ENCODE measurements around the gene ANTKMT.
"Not testable (repeated sequence)": the region's sequence is repeated elsewhere in the genome, so short reads cannot be mapped to it uniquely, and the experiment has no call there.

ANTKMT gene

DNA sequence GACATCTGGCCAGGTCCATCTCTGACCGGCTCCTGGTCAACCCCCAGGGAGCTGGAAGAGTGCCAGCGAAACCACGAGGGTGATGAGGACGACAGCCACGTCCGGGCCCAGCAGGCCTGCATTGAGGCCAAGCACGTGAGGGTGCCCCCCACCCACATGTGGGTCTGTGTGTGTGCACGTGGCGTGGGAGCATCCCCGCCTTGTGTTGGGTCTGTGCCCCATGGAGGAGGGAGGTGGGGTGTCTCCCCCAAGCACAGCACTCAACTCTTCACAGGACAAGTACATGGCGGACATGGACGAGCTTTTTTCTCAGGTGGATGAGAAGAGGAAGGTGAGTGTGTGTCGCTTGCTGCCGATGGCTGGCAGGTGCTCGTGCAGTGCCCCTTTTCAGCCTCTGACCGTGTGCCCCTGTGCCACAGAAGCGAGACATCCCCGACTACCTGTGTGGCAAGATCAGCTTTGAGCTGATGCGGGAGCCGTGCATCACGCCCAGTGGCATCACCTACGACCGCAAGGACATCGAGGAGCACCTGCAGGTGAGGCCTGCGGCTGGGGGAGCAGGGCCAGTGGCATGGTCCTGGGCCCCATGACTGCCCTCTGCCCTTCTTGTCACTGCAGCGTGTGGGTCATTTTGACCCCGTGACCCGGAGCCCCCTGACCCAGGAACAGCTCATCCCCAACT lies 39.1 kb upstream of the ANTKMT start:
- peak; percentile 9 for FAIRE-seq
- DNase-seq (ENCODE audit: low spot score): no peak

DNA sequence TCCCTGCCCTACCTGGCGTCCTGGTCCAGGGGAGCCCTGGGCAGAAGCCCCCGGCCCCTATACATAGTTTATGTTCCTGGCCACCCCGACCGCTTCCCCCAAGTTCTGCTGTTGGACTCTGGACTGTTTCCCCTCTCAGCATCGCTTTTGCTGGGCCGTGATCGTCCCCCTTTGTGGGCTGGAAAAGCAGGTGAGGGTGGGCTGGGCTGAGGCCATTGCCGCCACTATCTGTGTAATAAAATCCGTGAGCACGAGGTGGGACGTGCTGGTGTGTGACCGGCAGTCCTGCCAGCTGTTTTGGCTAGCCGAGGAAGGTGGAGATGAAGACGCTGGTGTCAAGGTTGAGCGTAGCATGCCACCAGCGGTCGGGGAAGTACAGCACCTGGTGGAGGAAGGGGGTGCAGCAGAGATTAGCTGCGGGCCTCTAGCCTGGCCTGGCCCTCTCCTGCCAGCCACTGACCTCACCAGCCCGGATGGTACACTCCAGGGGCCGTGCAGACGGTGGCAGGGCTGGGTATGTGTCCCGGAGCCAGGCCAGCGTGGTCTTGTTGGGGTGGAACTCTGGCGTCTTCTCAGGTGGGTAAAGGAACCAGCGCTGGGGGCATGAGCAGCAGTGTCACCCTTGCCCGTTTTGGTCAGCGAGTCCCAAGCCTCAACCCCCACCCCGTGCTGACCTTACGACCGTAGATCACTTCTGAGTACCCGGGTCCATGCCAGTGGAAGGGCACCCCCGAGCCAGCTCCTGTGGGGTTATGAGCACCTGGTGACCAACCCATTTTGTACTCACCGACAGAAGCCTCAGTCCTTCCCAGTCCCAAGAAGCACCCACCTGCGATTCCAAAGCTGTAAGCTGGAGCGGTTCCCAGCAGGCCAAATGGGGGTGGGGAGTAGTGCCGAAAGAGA lies 38.2 kb upstream of the ANTKMT start:
- FAIRE-seq (no peak), DNase-seq (ENCODE audit: low spot score) (no peak)

DNA sequence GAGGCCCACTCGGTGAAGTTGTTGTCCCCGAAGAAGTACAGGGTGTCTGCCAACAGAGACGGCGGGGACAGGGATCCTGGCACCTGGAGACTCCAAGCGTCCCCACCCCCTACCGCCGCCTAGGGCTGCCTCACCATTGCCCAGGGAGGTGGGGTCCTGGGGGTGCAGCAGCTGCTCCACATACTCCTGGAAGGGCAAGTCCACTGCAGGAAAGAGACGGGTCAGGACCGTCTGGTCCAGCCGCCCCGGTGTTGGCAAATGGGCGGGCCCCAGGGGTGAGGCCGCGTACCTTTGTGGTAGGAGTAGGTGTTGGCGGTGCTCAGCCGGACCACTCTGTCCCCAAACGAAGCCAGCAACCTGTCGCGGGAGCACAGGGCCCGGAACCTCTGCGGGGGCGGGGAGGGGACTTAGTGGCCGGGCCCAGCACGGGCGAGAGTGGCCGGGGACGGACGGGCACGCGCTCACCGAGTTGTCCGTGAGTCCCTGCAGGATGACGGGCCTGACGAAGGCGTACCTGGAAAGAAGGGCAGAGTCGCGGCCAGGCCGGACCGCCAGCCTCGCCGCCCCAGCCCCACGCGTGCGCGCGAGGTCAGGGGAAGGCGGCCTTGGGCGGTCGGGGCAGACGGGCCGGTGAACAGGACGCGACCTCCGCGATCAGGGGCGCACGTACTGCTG lies 37.4 kb upstream of the ANTKMT start:
- FAIRE-seq (peak; percentile 81), DNase-seq (ENCODE audit: low spot score) (no peak)

DNA sequence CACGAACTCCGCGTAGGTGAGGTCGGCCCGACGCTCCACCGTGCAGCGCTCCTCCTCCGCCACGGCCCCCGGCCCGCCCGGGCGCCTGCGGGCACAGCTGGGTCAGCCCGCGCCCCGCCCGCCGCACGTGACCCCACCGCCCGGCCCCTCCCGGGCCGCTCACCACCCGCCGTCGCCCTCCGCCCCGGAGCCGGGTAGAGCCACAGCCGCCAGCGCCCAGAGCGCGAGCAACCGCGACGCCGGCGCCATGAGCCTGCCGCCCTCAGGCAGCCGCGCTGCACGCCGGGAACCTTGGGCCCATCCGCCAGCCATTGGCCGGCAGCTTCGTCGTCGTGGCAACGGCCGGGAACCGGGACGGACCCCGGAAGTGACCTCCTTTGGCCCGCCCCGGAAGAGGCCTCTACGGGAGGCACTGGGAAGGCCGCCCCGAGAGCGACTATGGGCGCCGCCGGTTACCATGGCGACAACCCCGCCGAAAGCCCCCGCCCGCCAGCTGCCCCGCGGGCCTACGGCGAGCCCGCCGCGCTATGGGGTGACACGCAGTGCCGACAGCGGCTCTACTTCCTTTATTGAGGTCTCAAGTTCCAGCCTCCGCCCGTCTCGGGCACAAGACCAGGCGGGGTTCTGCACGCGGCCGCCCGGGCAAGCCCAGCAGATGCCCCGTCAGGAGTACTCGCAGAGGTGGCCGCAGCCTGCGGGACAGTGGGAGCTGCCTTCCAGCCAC lies 36.7 kb upstream of the ANTKMT start, which contains the start of gene JMJD8:
Gene JMJD8 (minus strand): TSS at position 264 of the 724 bp plus-strand sequence. CDS start 15 bp downstream, at position 249.
- DNase-seq (ENCODE audit: low spot score): peak; percentile 94
- FAIRE-seq: peak; percentile 35

DNA sequence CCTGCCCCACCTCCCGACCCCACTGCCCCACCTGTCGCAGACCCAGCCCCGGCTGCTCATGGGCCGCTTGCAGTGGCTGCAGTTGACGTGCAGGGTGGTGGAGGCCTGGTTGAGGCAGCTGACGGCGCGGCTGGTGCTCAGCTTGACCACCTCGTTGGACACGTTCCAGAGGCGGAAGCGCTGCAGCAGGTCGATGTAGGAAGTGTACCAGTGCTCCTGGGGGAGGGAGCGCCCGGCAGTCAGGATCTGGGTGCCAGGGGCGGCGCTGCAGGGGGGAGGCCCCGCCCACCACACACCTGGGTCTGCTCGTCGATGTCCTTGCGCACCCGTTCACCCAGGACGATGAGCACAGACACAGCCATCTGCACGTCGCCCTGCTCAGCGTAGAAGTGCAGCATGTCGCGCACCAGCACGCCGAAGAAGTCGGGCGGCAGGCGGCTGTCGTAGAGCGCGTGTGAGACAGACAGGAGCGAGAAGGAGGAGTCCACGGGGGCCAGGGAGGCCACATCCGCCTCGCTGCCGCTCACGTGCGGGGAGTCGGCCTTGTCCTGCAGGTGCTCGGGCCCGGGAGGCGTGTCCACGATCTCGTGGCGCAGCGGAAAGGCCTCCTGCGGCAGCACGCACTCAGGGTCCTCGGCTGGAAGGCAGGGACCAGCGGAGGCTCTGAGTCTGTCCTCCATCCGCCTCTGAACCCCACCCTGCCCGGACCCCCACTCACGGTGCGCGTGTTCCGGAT lies 35.8 kb upstream of the ANTKMT start:
- FAIRE-seq (no peak), DNase-seq (ENCODE audit: low spot score) (no peak)

DNA sequence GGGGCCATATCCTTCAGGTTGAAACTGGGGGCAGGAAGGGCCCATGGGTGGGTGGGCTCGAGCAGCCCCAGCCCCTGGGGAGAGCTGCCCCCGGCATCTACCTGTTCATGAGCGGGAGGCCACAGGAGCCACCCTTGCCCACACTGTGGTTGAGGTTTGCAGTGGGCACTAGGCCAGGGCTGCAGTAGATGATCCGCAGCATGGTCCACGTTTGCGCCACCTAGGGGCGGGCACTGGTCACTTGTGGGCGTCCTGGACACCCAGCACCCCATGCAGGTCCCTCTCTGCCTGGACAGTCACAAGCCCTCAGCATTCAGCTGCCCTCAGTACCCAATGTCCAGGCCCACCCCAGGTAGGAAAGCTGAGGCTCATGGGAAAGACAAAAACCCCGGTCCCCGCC lies 35.0 kb upstream of the ANTKMT start:
- FAIRE-seq (peak; percentile 27), DNase-seq (ENCODE audit: low spot score) (no peak)

DNA sequence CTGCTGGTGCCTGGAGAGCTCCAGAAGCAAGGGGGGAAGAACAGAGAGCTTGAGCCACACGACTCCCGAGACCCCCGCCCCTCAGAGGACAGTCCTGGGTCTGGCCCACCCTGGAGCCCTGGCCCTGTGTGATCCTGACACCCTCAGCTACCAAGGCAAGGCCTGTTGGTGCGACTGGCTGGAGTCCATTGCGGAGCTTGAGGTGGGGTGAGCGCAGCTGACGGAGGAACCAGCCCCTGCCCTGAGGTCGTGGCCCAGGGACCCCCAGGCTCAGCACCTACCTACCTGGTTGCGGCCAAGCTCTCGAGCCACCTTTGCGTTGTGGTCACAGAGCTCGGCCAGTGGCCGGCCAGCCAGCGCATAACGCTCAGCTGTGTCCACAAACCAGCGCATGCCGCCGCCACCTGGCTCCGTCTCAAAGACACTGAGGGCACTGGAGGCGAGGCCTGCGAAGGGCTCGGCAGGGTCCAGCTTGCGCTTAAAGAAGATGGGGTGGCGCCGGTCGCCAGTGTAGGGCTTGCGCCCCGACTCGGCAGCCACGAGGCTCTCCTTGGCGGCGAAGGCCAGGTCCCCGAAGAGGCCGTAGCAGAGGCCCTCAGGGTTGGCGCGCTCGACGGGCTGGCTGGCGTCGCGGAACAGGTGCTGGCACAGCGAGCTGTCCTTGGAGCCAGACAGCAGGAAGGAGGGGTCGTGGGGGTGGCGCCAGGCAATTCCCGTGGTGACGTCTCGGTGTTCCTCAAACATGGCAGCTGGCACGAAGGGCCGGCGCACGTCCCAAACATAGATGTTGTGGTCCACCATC lies 34.3 kb upstream of the ANTKMT start:
- FAIRE-seq (no peak), DNase-seq (ENCODE audit: low spot score) (no peak)

DNA sequence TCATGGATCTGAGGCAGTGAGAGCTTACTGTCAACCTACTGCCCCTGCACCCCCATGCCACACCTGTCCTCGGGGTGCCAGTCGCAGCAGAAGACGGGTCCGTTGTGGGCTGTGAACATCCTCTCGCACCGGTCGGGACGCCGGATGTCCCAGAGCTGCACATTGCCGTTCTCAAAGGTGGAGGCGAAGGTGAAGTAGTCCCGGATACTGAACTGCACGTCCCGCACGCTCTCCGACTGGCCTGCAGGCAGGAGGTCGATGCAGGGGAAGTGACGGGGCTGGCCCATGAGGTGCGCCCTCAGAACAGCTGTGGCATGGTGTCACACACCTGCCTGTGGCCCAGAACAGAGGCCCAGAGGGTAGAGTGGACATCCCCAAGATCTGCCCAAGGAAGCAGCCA lies 33.4 kb upstream of the ANTKMT start:
- FAIRE-seq (no peak), DNase-seq (ENCODE audit: low spot score) (no peak)

DNA sequence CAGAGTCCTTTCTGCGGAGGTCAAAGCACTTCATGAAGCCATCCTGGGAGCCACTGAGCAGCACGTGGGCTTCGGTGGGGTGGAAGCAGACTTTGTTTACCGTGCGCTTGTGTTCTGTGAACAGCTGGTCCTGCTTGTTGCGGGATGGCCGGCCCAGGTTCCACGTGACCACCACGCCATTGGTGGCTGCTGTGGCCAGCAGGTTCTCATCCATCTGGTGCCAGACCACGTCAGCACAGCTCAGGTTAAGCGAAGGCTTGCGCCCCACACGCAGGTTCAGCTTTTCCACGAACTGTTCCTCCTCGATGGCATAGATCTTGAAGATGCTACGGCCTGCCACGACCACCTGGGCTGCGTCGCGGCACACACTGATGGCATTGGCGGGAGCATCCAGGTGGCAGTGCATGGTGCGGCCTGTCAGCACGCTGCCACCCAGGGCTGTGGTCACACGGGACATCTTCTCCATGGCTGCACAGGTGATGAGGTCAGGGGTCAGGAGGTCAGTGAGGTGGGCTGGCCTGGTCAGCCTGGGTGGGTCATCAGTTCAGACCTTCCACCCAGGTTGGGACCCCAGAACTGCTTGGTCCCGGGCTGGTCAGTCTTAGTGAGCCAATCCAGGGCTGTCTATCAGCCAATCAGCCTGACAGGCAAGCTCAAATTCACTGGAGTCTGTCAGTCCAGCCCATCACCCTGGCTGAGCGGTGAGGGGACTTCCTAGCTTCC lies 31.6 kb upstream of the ANTKMT start:
- FAIRE-seq (peak; percentile 68), DNase-seq (ENCODE audit: low spot score) (no peak)

DNA sequence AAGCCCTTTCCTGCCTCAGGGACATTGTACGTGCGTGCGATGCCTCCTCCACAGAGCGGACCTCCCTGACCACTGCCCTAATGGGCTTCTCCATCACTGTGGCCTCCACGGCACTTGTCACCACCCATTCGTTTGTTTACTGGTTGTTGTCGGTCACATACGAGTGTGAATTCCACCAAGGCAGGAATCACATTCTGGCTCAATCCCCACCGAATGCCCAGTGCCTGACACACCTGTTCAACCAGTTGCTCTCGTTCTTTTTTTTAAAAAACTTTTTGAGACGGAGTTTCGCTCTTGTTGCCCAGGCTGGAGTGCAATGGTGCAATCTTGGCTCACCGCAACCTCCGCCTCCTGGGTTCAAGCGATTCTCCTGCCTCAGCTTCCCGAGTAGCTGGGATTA lies 29.7 kb upstream of the ANTKMT start:
- DNase-seq (ENCODE audit: low spot score); FAIRE-seq: not testable (repeated sequence)

DNA sequence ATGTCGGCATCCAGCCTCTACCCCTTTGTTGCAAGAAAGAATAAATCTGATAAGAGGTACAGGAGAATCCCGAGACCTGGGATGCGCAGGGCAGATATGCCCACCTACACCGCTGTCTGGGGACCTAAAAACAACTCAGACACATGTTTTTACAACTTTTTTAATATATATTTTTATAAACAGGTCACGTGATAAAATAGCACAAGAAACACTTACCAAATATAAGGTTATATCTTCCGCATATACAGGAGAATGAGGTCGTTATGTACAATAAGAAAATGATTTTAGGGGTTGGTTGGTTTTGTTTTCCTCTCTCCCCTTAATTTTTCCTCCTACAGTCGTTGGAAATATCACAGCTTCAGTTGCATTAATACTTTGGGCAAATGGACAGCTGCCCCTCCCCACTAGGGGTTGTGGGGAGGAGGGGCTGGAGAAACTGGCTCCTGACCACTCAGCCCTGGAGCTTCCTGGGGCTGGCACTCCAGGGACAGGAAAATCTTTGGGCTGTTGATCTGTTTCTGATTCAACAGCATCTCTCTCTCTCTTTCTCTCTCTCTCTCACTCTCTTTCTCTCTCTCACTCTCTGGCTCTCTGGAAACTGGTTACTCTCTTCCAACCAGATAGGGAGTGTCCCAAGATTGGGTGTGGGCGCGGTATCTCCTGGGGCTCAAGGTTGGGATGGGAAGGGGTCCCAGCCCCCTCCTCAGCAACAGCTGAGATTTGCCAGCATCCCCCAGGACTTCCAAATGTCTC lies 28.4 kb upstream of the ANTKMT start:
- no peak for DNase-seq (ENCODE audit: low spot score)
- no peak for FAIRE-seq

DNA sequence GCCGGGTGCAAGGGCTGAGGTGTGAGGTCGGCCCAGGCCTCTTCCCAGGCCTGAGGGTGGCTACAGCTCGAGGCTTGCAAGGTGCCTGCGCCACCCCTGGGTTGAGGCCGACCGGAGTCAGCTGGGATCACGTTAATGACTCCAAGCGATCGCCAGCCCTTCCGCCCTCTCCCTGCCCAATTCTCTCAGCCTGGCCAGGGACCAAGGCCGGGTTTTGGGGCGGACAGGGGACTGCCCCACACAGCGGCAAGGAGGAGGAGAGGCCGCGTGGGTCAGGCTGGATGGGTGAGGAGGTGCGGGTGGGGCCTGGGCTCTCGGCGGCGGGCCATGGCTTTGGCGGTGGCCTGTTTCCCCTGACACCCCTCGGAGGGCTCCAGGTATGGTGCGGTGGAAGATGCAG lies 27.6 kb upstream of the ANTKMT start:
- DNase-seq (ENCODE audit: low spot score): no peak
- no peak for FAIRE-seq

DNA sequence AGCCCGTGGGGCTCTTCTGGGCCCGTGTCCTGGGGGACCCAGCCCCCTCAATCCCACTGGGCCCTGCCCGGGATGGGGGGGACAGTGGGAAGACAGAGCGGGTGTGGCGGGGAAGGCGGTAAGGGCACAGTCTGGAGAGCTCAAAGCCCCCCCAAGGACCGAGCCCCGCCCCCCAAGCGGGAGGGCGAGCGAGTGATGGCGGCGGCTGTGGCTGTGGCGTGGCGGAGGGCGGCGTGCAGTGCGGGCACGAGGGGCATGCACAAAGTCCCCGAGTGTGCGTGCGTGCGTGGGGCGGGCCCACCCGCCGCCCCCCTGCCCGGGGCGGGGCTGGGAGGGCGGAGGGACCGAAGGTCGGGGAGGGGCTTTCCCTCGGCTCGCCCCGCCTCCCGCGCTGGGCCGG lies 27.2 kb upstream of the ANTKMT start:
- FAIRE-seq (no peak), DNase-seq (ENCODE audit: low spot score) (no peak)

DNA sequence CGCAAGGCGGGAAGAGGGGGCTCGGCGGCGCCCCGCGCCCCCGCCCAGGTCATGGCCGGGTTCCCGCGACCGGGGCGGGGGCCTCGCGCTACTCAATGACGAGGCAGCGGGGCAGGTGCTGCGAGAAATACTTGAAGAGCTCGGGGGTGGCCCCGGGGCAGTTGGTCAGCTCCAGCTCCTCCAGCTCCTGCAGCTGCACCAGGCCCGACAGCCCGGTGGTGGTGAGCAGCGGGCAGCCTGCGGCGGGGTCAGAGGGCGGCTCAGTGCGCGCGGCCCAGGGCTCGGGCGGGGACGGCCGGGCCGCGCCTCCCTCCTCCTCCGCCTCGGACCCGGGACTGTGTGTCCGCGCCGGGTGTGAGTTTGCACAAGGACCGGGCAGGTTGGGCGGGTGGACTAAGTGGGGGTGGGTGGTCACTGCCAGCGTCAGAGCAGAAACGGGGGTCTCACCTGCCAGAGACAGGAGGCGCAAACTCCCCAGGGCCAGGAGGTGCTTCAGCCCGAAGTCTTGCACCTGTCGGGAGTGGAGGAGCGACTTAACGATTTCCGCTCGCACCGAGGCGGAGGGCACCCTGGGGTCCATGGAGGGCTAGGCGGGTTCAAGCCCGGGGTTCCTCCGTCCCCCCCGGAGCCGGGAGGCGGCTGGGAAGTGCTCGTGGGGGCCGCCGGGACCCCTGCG lies 26.6 kb upstream of the ANTKMT start:
- no peak for FAIRE-seq
- DNase-seq (ENCODE audit: low spot score): no peak

DNA sequence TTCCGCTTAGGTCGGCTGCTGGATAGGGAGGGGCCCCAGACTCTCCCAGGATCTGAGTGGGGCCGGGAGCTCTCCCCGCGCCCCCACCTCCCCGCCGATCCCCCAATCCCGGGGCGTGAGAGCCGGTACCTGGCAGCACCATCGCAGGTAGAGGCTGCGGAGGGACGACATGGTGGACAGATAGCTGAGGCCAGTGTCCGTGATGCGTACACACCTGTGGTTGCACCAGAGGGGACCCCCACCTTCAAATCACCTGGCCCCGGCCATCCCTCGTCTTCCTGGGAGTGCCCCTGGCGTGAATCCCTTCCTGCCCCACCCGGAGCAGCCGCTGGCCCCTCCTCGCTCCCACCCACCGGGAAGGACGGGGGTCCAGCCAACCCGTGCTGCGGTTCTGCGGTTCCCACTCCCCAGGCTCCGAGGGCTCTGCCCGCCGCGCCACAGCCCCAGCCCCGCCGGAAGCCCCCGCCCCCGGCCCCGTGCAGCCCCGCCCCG lies 26.0 kb upstream of the ANTKMT start:
- no peak for DNase-seq (ENCODE audit: low spot score)
- FAIRE-seq: no peak

DNA sequence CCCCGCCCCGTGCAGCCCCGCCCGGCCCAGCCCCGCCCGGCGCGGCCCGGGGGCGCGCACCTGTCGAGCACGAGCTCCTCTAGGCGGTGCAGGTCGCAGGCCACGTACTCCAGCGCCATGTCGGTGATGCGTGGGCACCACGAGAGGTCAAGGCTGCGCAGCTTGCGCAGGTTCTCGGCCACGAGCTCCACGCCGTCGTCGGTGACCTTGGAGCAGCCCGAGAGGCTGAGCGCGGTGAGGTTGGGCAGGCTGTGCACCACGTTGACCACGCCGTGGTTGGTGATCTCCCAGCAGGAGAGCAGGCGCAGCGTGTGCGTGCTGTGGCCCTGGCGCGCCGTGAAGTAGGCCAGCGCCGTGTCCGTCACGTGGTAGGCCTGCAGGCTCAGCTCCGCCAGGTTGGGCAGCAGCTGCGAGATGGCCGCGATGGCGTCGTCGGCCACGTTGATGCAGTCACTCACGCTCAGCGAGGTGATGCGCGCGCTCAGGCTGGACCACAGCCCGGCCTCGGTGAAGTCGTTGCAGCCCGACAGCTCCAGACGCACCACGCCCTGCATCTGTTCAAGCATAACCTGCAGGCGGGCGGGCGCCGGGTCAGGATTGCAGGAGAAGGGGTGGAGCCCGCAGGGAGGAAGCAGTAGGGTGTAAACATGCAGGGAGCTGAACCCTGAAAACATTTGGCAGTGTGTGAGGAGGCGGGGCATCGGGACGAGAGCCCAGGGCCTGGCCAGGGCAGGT lies 25.4 kb upstream of the ANTKMT start:
- DNase-seq (ENCODE audit: low spot score) (no peak), FAIRE-seq (no peak)
